Keratinocyte (primary cell): ENCODE results near the gene SPRY2. TPM values are rescaled to one million over a fixed set of nuclear protein-coding genes. Genes with fewer than 3 reads are reported as not detected.
A peak's percentile ranks its signal among the peaks of the same experiment; 100 is the strongest.

Experiments
- DNase-seq: peaks from one replicate; pipeline ENCODE4 v3.0.0-alpha.2; 2011; ENCODE audit warnings: low read depth, missing footprints, low spot score
- FAIRE-seq: peaks from 2 replicates; lab custom pipeline; 2011; peaks lifted over from hg19 to GRCh38; lab: Jason Lieb, UNC
- H2AFZ ChIP-seq: 2 replicates; pipeline ENCODE4 v1.6.0; 2012; ENCODE audit warnings: low read length, control low read depth, inconsistent platforms; ENCODE audit not compliant: control insufficient read depth
- H3K27ac ChIP-seq: 2 replicates; pipeline ENCODE4 v1.5.1; 2011; ENCODE audit warnings: low read length; ENCODE audit not compliant: control insufficient read depth, insufficient read depth
- H3K27me3 ChIP-seq: 3 replicates; pipeline ENCODE4 v1.6.0; 2011; ENCODE audit warnings: low read length; ENCODE audit not compliant: control insufficient read depth, insufficient read depth; ENCODE audit errors: extremely low read depth
- H3K36me3 ChIP-seq, 2 experiments: 2 replicates in 1 of 2; 3 replicates in 1 of 2; pipeline ENCODE4 v1.5.1; 2011; ENCODE audit warnings: low read length in 2 of 2, mild to moderate bottlenecking in 1 of 2; ENCODE audit not compliant: control insufficient read depth in 2 of 2, insufficient read depth in 2 of 2; ENCODE audit errors: extremely low read depth in 1 of 2
- H3K4me1 ChIP-seq: 3 replicates; pipeline ENCODE4 v1.5.1; 2011; ENCODE audit warnings: low read length; ENCODE audit not compliant: control insufficient read depth, insufficient read depth; ENCODE audit errors: extremely low read depth
- H3K4me2 ChIP-seq: 3 replicates; pipeline ENCODE4 v1.6.0; 2011; ENCODE audit warnings: low read depth, low read length; ENCODE audit not compliant: control insufficient read depth, insufficient read depth; ENCODE audit errors: extremely low read depth
- H3K4me3 ChIP-seq, 3 experiments: fragments of 200-600 bp in 1 of 3; sonication (generic) in 1 of 3; 2 replicates in 2 of 3; 3 replicates in 1 of 3; pipeline ENCODE4 v1.5.1; 2011 to 2016; ENCODE audit warnings: low read length in 3 of 3, mild to moderate bottlenecking in 3 of 3, control low read depth in 2 of 3, inconsistent platforms in 1 of 3, low read depth in 1 of 3, mixed read lengths in 1 of 3, mixed run types in 1 of 3, moderate library complexity in 1 of 3; ENCODE audit not compliant: control insufficient read depth in 2 of 3, insufficient read depth in 2 of 3; ENCODE audit errors: extremely low read depth in 1 of 3
- H3K79me2 ChIP-seq: 2 replicates; pipeline ENCODE4 v1.6.0; 2012; ENCODE audit warnings: low read length; ENCODE audit not compliant: control insufficient read depth, insufficient read depth
- H3K9ac ChIP-seq: 3 replicates; pipeline ENCODE4 v1.6.0; 2011; ENCODE audit warnings: low read length; ENCODE audit not compliant: control insufficient read depth, insufficient read depth; ENCODE audit errors: extremely low read depth
- H3K9me1 ChIP-seq: 3 replicates; pipeline ENCODE4 v1.6.0; 2011; ENCODE audit warnings: low read length; ENCODE audit not compliant: control insufficient read depth, insufficient read depth; ENCODE audit errors: extremely low read depth
- H3K9me3 ChIP-seq: 2 replicates; pipeline ENCODE4 v1.5.1; 2012; ENCODE audit warnings: low read depth, low read length; ENCODE audit not compliant: control insufficient read depth
- H4K20me1 ChIP-seq: 3 replicates; pipeline ENCODE4 v1.6.0; 2011; ENCODE audit warnings: low read length; ENCODE audit not compliant: control insufficient read depth, insufficient read depth; ENCODE audit errors: extremely low read depth
- CTCF ChIP-seq, 3 experiments: IDR thresholded peaks in 1 of 3; conservative IDR thresholded peaks in 1 of 3; optimal IDR thresholded peaks in 1 of 3; 2 replicates in 2 of 3; 3 replicates in 1 of 3; pipeline versions ENCODE3 to v1.5.1; 2011; ENCODE audit warnings: low read length in 3 of 3, mild to moderate bottlenecking in 3 of 3, moderate library complexity in 2 of 3, control low read depth in 1 of 3, inconsistent platforms in 1 of 3; ENCODE audit not compliant: insufficient read depth in 2 of 3; ENCODE audit errors: extremely low read depth in 1 of 3
- EZH2 ChIP-seq: IDR thresholded peaks from one replicate; pipeline ENCODE4 v1.6.1; 2012; ENCODE audit warnings: inconsistent platforms, mild to moderate bottlenecking, low read length, moderate library complexity
- dilution Hi-C: fragments of 300-500 bp; cut with MboI; formaldehyde crosslinking; loops from one replicate; pipeline ENCODE4 v1.7.0; 2020; ENCODE audit warnings: low sequenced_read_pairs; ENCODE audit not compliant: extremely low pct_ligation_motif_present
- polyA minus RNA-seq, 3 experiments: library from RNA; depleted of rRNA, polyadenylated mRNA; stranded (reverse); fragments of >200 nt; gene quantifications; 1 replicate in 1 of 3; 2 replicates in 1 of 3; 3 replicates in 1 of 3; pipeline ENCODE4 v1.2.3, GENCODE V29; 2011
- polyA plus RNA-seq, 5 experiments: library from polyadenylated mRNA; depleted of rRNA in 3 of 5; stranded (reverse) in 3 of 5; stranded (forward) in 1 of 5; unstranded in 1 of 5; fragments of >200 nt; gene quantifications; 1 replicate in 1 of 5; 2 replicates in 3 of 5; 3 replicates in 1 of 5; pipeline versions ENCODE4 v1.2.1 to v1.2.3, GENCODE V29; 2011 to 2012; ENCODE audit warnings: missing spikeins in 2 of 5, low read depth in 1 of 5, low replicate concordance in 1 of 5

SPRY2 gene
- 15.3 to 40.6 TPM (median 28.4 TPM) in 3 replicates for polyA plus RNA-seq
- 5.3 TPM for polyA plus RNA-seq (2011; ENCODE audit: low read depth)
- 22.0 and 26.3 TPM in 2 replicates for polyA plus RNA-seq (2011; cell fraction: cytosol; rRNA removed)
- polyA plus RNA-seq (2011; cell fraction: nucleus; rRNA removed): 33.7 and 34.9 TPM in 2 replicates
- 11.2 and 21.1 TPM in 2 replicates for polyA plus RNA-seq (2012; ENCODE audit: low replicate concordance)
- polyA minus RNA-seq: 23.6 to 29.2 TPM (median 27.0 TPM) in 3 replicates
- 14.8 TPM for polyA minus RNA-seq (2011; cell fraction: cytosol; rRNA and poly(A)+ RNA removed)
- polyA minus RNA-seq (2011; cell fraction: nucleus; rRNA and poly(A)+ RNA removed): 14.0 and 22.3 TPM in 2 replicates

GRCh38 chr13:80341101-80341755, at the start of gene SPRY2:
SPRY2 (minus strand) TSS chr13:80341126; CDS start chr13:80337705, 3,421 bp downstream.
- peak within 1 kb of the TSS; percentile 93 for H3K9ac ChIP-seq
- peak within 1 kb of the TSS; percentile 85 for H3K27ac ChIP-seq
- no peaks in the 10 kb centered on the region for H3K9me1 ChIP-seq
- peaks cover 18% of the 10 kb centered on the region for H3K4me1 ChIP-seq
- H3K9me3 ChIP-seq: no peaks in the 10 kb centered on the region
- FAIRE-seq (no peak), DNase-seq (no peak)
- no peaks in the 10 kb centered on the region for H4K20me1 ChIP-seq
- peak within 1 kb of the TSS; percentile 78 to 86 (median 80) for H3K4me3 ChIP-seq
- dilution Hi-C loops: no loop called here
- no peaks in the 10 kb centered on the region for H3K27me3 ChIP-seq
- peak within 1 kb of the TSS; percentile 92 for H3K4me2 ChIP-seq
- peak within 1 kb of the TSS; percentile 73 for H2AFZ ChIP-seq
- peaks cover 46% of the 10 kb centered on the region for H3K79me2 ChIP-seq
- H3K36me3 ChIP-seq: peaks cover 5 to 7% of the 10 kb centered on the region in 2 experiments
- peak in 1 of 3 experiments; percentile 25 for TF ChIP-seq CTCF (optimal IDR thresholded peaks at IDR 0.05 in 1 of 3, IDR thresholded peaks at IDR 0.05 in 1 of 3, conservative IDR thresholded peaks at IDR 0.05 in 1 of 3; ENCODE audit: extremely low read depth in 1 of 3, insufficient read depth in 2 of 3, low read length in 3 of 3)
- TF ChIP-seq EZH2: no peak

- Histone ChIP-seq H3K9ac (no peak overlapping the region), H3K27ac (no peak overlapping the region), H3K4me2 (no peak overlapping the region), H3K4me3 (no peak overlapping the region), H4K20me1 (no peaks in the 10 kb centered on the region), H3K4me1 (no peaks in the 10 kb centered on the region), H3K79me2 (no peaks in the 10 kb centered on the region), H3K9me3 (no peaks in the 10 kb centered on the region), H3K36me3 (no peaks in the 10 kb centered on the region), H3K27me3 (no peaks in the 10 kb centered on the region), H3K9me1 (no peaks in the 10 kb centered on the region), H2AFZ (no peak overlapping the region)
- DNase-seq (no peak), FAIRE-seq (no peak)
- dilution Hi-C loops: no loop called here
- no peak for TF ChIP-seq CTCF (optimal IDR thresholded peaks at IDR 0.05 in 1 of 3, IDR thresholded peaks at IDR 0.05 in 1 of 3, conservative IDR thresholded peaks at IDR 0.05 in 1 of 3; ENCODE audit: extremely low read depth in 1 of 3, insufficient read depth in 2 of 3, low read length in 3 of 3)
- no peak for TF ChIP-seq EZH2
These were observed 49.4 kb upstream of the SPRY2 start for GRCh38 chr13:80390338-80390737.
